Stimulated activated naive CD4-positive, alpha-beta T cell treated with Interleukin-2 at 50 U/mL for 16 hours (primary cell): ENCODE measurements around the gene ZSCAN22.

Experiments
- DNase-seq: peaks from one replicate; lab custom pipeline; 2025; lab: John Stamatoyannopoulos, UW

Gene ZSCAN22

GRCh38 chr19:58351990-58352755 lies 25.4 kb downstream of the ZSCAN22 start:
- no peak for DNase-seq

- no peak for DNase-seq
These were observed 26.2 kb downstream of the ZSCAN22 start, which contains the start of gene A1BG for GRCh38 chr19:58352760-58353671. Gene A1BG, minus strand, starts transcription at chr19:58353492. Its CDS starts 55 bp downstream, at chr19:58353437.

GRCh38 chr19:58353717-58354477 lies 27.1 kb downstream of the ZSCAN22 start:
- no peak for DNase-seq

GRCh38 chr19:58354478-58355030 lies 27.8 kb downstream of the ZSCAN22 start:
- no peak for DNase-seq

- DNase-seq, result no peak
These were observed 28.5 kb downstream of the ZSCAN22 start for GRCh38 chr19:58355215-58355796.

- DNase-seq, result peak; percentile 35
These were observed 29.3 kb downstream of the ZSCAN22 start for GRCh38 chr19:58355908-58356765.

GRCh38 chr19:58356766-58357480 lies 30.1 kb downstream of the ZSCAN22 start:
- DNase-seq, result no peak

- DNase-seq, result no peak
These were observed 30.8 kb downstream of the ZSCAN22 start for GRCh38 chr19:58357481-58358145.

- DNase-seq, result peak; percentile 45
These were observed 35.1 kb downstream of the ZSCAN22 start for GRCh38 chr19:58361900-58362271.

GRCh38 chr19:58362272-58362994 lies 35.6 kb downstream of the ZSCAN22 start, which contains the start of gene ZNF497:
Gene ZNF497, minus strand, starts transcription at chr19:58362751. Its CDS starts 5,116 bp downstream, at chr19:58357635.
- peak; percentile 96 for DNase-seq

GRCh38 chr19:58364146-58364545 lies 37.4 kb downstream of the ZSCAN22 start:
- DNase-seq, result no peak

- no peak for DNase-seq
These were observed 40.0 kb downstream of the ZSCAN22 start for GRCh38 chr19:58366585-58367430.

- DNase-seq, result no peak
These were observed 41.1 kb downstream of the ZSCAN22 start for GRCh38 chr19:58367698-58368454.

GRCh38 chr19:58368561-58369360 lies 42.0 kb downstream of the ZSCAN22 start:
- no peak for DNase-seq

GRCh38 chr19:58372311-58373133 lies 45.7 kb downstream of the ZSCAN22 start:
- no peak for DNase-seq
